AG10803 (cell line): ENCODE data around the gene PTPRD.

ENCODE experiments used
- DNase-seq: peaks from one replicate; pipeline ENCODE4 v3.0.0; 2010; ENCODE audit warnings: low read depth
- H3K4me3 ChIP-seq: 2 replicates; pipeline ENCODE4 v1.5.1; 2011; ENCODE audit warnings: mild to moderate bottlenecking, low read length, control low read depth
- CTCF ChIP-seq: conservative IDR thresholded peaks from 2 replicates; pipeline ENCODE4 v1.5.1; 2011; ENCODE audit warnings: mild to moderate bottlenecking, low read length, control low read depth, inconsistent platforms

PTPRD gene

DNA sequence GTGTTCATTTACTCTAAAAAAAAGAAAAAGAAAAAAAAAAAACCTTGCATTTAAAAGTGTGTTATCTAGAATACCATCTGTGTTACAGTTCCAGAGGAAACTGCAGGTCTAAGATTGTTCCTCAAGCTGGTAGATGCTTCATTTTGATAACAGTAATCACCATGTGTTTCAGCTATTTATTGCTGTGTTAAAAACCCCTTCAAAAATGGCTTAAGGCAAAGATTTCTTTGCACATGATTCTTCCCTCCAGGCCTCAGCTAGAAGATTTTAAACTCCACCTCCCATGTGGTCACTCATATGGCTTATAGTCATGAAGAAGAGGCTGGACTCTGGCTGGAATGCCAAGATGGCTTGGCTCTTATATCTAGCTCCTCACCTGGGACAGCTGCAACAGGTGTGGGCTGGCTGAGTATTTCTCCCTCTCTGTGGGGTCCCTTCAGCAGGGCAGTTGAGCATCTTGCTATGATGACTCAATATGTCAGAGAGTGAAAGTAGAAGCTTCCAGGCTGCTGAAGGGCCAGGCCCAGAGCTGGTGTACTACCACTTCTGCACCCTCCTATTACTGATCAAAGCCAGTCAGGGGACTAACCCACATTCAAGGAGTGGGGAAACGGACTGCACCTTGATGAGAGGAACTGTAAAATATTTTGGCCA lies 1892.8 kb downstream of the PTPRD start:
- no peak for DNase-seq
- TF ChIP-seq CTCF, result no peak
- no peak overlapping the region for H3K4me3 ChIP-seq

DNA sequence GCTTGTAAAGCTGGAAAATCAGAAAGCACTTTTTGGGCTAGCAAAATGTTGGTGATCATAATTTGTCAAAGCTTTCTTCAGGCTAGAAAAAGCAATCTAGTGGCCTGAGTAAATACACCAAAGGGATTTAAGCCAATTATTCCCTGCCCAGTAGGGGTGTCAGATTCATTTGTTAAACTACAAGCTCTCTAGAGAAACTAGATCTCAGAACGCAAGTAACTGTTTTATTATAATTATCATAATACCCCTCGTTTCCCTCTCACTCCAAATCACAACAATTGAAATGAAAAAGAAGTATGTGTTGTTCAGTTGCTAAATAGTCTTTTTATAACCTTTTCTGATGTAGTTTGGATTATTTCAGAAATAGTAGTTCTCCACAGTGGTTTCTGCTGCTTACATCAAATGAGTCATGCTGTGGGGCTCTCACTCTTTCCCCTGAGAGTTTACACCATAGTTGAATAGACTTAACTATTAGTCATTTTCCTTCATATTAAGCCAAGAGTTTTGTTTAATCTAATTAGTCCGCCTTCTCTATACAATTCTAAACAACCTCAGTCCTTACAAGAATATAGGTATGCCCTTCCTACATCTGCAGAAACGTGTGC lies 1894.6 kb downstream of the PTPRD start:
- no peak overlapping the region for H3K4me3 ChIP-seq
- peak; percentile 11 for DNase-seq
- no peak for TF ChIP-seq CTCF

GRCh38 chr9:8717146-8717545 lies 1895.7 kb downstream of the PTPRD start:
- no peak for TF ChIP-seq CTCF
- DNase-seq, result no peak
- H3K4me3 ChIP-seq, result no peak overlapping the region

DNA sequence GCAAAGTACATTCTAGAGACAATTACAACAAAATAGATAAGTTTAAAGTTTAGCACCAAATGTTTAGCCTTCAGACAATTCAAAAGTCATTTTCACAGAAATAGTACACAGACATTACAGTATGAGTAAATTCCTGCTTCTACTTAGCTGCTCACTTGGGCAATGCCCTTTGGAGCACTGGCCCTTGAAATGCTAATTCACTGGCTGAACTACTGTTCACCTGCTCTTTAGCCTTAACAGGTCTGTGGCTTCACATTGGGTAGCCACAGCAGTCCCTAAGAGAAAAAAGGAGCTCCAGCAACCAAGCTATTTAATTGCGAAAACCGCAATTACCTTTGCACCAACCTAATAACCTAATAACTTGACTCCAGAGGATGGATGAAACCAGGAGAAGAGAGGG lies 1897.0 kb downstream of the PTPRD start:
- no peak for TF ChIP-seq CTCF
- no peak overlapping the region for H3K4me3 ChIP-seq
- DNase-seq, result no peak

DNA sequence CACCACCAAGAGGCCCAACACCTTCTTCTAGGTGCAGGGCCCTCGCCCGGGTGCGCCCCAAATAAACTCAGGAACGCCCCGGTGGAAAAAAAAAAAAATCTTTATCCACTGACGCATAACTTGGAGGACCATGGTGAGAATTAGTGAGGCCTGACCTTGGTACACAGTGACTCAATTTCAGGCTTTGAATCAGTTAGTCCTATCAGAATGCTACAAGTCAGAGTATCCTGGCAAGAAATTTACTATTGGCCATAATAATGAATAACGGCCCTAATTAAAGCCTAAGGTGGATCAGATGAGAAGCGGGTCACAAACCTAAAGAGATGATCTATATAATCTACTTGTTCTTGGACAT lies 1899.0 kb downstream of the PTPRD start:
- no peak for TF ChIP-seq CTCF
- no peak overlapping the region for H3K4me3 ChIP-seq
- DNase-seq, result no peak

DNA sequence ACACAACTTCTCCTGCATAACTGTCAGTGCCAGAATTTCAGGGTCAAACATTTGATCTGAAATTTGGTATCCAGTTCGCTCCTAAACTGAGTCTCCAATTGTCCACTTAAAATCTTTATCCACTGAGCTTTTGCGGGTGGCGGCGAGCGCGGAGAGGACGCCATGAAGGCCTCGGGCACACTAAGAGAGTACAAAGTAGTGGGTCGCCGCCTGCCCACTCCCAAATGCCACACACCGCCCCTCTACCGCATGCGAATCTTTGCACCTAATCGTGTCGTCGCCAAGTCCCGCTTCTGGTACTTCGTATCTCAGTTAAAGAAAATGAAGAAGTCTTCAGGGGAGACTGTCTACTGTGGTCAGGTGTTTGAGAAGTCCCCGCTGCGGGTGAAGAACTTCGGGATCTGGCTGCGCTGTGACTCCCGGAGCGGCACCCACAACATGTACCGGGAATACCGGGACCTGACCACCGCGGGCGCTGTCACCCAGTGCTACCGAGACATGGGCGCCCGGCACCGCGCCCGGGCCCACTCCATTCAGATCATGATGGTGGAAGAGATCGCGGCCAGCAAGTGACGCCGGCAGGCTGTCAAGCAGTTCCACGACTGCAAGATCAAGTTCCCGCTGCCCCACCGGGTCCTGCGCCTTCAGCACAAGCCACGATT lies 1899.5 kb downstream of the PTPRD start:
- no peak overlapping the region for H3K4me3 ChIP-seq
- no peak for DNase-seq
- no peak for TF ChIP-seq CTCF

DNA sequence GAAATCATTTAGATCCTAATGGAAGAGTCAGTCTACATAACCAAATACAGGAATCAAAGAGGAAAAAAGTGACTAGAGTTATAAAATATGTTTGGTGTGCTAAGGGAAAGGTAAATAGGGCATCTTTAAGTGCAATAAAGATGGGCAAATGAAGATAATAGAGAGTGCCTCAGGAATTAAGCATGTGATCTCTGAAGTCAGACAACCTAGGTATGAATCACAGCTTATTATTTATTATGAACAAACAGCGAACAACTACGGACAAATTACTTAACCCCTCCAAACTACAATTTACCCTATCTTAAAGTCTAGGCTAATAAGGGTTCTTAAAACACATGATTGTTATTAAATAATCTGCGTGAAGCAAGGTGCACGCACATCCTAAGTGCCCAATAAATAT lies 1903.1 kb downstream of the PTPRD start:
- no peak for DNase-seq
- H3K4me3 ChIP-seq, result no peak overlapping the region
- TF ChIP-seq CTCF, result no peak
